Endothelial cell of umbilical vein (primary cell): ENCODE measurements around the gene CSNK1A1. TPM values are rescaled to one million over a fixed set of nuclear protein-coding genes. Genes with fewer than 3 reads are reported as not detected.
"Not testable (repeated sequence)": the region's sequence is repeated elsewhere in the genome, so short reads cannot be mapped to it uniquely, and the experiment has no call there.

Experiments used
- BruUV-seq: library from RNA; stranded (reverse); fragments of 400-500 nt; replicated peaks from 2 replicates; lab custom pipeline; 2021; lab: Mats Ljungman, UMichigan
- CTCF ChIA-PET: fragments of 300-600, 350-600 bp; sonication (Branson Sonifier 250); formaldehyde crosslinking; loops from one replicate; lab custom pipeline; 2021; ENCODE audit warnings: antibody characterized with exemption, inconsistent platforms; lab: Charles Lee
- POLR2A ChIA-PET: fragments of 300-600, 350-600 bp; sonication (Branson Sonifier 250); formaldehyde crosslinking; loops from one replicate; lab custom pipeline; 2021; ENCODE audit warnings: antibody characterized with exemption, inconsistent platforms; lab: Charles Lee
- DNase-seq: peaks from one replicate; pipeline ENCODE4 v3.0.0-alpha.2; 2011; ENCODE audit warnings: low read depth, low spot score
- FAIRE-seq: peaks from 2 replicates; lab custom pipeline; 2011; peaks lifted over from hg19 to GRCh38; lab: Jason Lieb, UNC
- H2AFZ ChIP-seq: 2 replicates; pipeline ENCODE4 v1.6.0; 2012; ENCODE audit warnings: low read depth, low read length, control low read depth, inconsistent platforms
- H3K27ac ChIP-seq: 2 replicates; pipeline ENCODE4 v1.5.1; 2011; ENCODE audit warnings: low read depth, mild to moderate bottlenecking, control low read depth, low read length, moderate library complexity; ENCODE audit not compliant: insufficient read depth
- H3K27me3 ChIP-seq, 2 experiments: 2 replicates each; pipeline versions ENCODE4 v1.6.0 to v1.6.1; 2011; ENCODE audit warnings: low read length in 2 of 2, mixed read lengths in 1 of 2; ENCODE audit not compliant: control insufficient read depth in 2 of 2, insufficient read depth in 2 of 2
- H3K36me3 ChIP-seq, 2 experiments: 2 replicates in 1 of 2; 3 replicates in 1 of 2; pipeline ENCODE4 v1.5.1; 2011; ENCODE audit warnings: low read length in 2 of 2, mild to moderate bottlenecking in 1 of 2, moderate library complexity in 1 of 2; ENCODE audit not compliant: control insufficient read depth in 2 of 2, insufficient read depth in 2 of 2; ENCODE audit errors: extremely low read depth in 1 of 2
- H3K4me1 ChIP-seq: 3 replicates; pipeline ENCODE4 v1.5.1; 2011; ENCODE audit warnings: mild to moderate bottlenecking, low read length; ENCODE audit not compliant: control insufficient read depth, insufficient read depth; ENCODE audit errors: extremely low read depth
- H3K4me2 ChIP-seq: 2 replicates; pipeline ENCODE4 v1.6.1; 2011; ENCODE audit warnings: low read length, control low read depth, mixed read lengths; ENCODE audit not compliant: insufficient read depth
- H3K4me3 ChIP-seq, 3 experiments: fragments of 200-600 bp in 1 of 3; sonication (generic), shearing (Covaris generic) in 1 of 3; replicated peaks in 1 of 3; 2 replicates each; pipeline ENCODE4 v1.5.1; 2011 to 2016; ENCODE audit warnings: control low read depth in 3 of 3, low read length in 3 of 3, mild to moderate bottlenecking in 2 of 3, inconsistent platforms in 1 of 3, low read depth in 1 of 3, moderate library complexity in 1 of 3; ENCODE audit not compliant: insufficient read depth in 1 of 3
- H3K79me2 ChIP-seq: 2 replicates; pipeline ENCODE4 v1.6.0; 2012; ENCODE audit warnings: low read length, inconsistent platforms; ENCODE audit not compliant: control insufficient read depth, insufficient read depth
- H3K9ac ChIP-seq: replicated peaks from 2 replicates; pipeline ENCODE3; 2011; ENCODE audit warnings: low read length, control low read depth; ENCODE audit not compliant: insufficient read depth; ENCODE audit errors: extremely low read depth
- H3K9me1 ChIP-seq: replicated peaks from 3 replicates; pipeline ENCODE4 v1.6.0; 2011; ENCODE audit warnings: mild to moderate bottlenecking, low read length; ENCODE audit not compliant: control insufficient read depth, insufficient read depth; ENCODE audit errors: extremely low read depth
- H3K9me3 ChIP-seq: replicated peaks from 2 replicates; pipeline ENCODE4 v1.5.1; 2012; ENCODE audit warnings: low read length, inconsistent platforms; ENCODE audit not compliant: control insufficient read depth, insufficient read depth
- H4K20me1 ChIP-seq: replicated peaks from 2 replicates; pipeline ENCODE3; 2011; ENCODE audit warnings: mild to moderate bottlenecking, low read length; ENCODE audit not compliant: control insufficient read depth, insufficient read depth; ENCODE audit errors: extremely low read depth
- EZH2 ChIP-seq: IDR thresholded peaks from 2 replicates; pipeline ENCODE4 v1.6.1; 2012; ENCODE audit warnings: borderline replicate concordance, low read depth, mild to moderate bottlenecking, moderate library complexity, low read length, inconsistent platforms; ENCODE audit not compliant: severe bottlenecking
- FOS ChIP-seq: IDR thresholded peaks from 2 replicates; pipeline ENCODE4 v1.6.1; 2011; ENCODE audit warnings: mild to moderate bottlenecking, low read length, moderate library complexity, borderline replicate concordance; ENCODE audit not compliant: insufficient read depth
- GATA2 ChIP-seq: IDR thresholded peaks from 2 replicates; pipeline ENCODE4 v1.7.0; 2011; ENCODE audit warnings: low read depth, mild to moderate bottlenecking, moderate library complexity, mixed read lengths, low read length; ENCODE audit not compliant: insufficient read length, insufficient read depth
- JUN ChIP-seq: IDR thresholded peaks from 2 replicates; pipeline ENCODE4 v1.6.1; 2011; ENCODE audit warnings: borderline replicate concordance, low read depth; ENCODE audit not compliant: insufficient read length, insufficient read depth
- MYC ChIP-seq: IDR thresholded peaks from one replicate; pipeline ENCODE4 v1.6.1; 2011; ENCODE audit warnings: mild to moderate bottlenecking, low read depth, low read length
- POLR2A ChIP-seq: IDR thresholded peaks from 2 replicates; pipeline ENCODE4 v1.6.1; 2012; ENCODE audit warnings: low read depth, mild to moderate bottlenecking, control low read depth, low read length
- POLR2AphosphoS5 ChIP-seq: IDR thresholded peaks from 2 replicates; pipeline ENCODE4 v1.6.1; 2012; ENCODE audit warnings: low read depth, mild to moderate bottlenecking, control low read depth, low read length, moderate library complexity; ENCODE audit not compliant: insufficient read depth
- dilution Hi-C: fragments of 300-500 bp; cut with MboI; formaldehyde crosslinking; loops from one replicate; pipeline ENCODE4 v1.15.0; 2019; ENCODE audit warnings: low sequenced_read_pairs; ENCODE audit not compliant: extremely low pct_ligation_motif_present
- intact Hi-C: fragments of 100-400 bp; cut with micrococcal nuclease; formaldehyde crosslinking; loops from one replicate; pipeline ENCODE4 v1.10.0; 2022
- polyA plus RNA-seq, 4 experiments: library from polyadenylated mRNA; depleted of rRNA in 3 of 4; stranded (reverse) in 3 of 4; unstranded in 1 of 4; fragments of >200 nt; gene quantifications; 2 replicates each; pipeline versions ENCODE4 v1.2.1 to v1.2.3, GENCODE V29; 2011 to 2012; ENCODE audit warnings: missing spikeins in 1 of 4
- total RNA-seq: library from RNA; stranded (reverse); gene quantifications from 2 replicates; pipeline ENCODE4 v1.2.3, GENCODE V29; 2021
- TF ChIP-seq, protein P1 (sequence below): IDR thresholded peaks from 2 replicates; pipeline ENCODE4 v1.6.1; 2011; ENCODE audit not compliant: insufficient read depth, insufficient read length
- TF ChIP-seq, protein P2 (sequence below), 2 donors: IDR thresholded peaks; 1 replicate in 1 of 2; 2 replicates in 1 of 2; pipeline ENCODE4 v1.5.1; 2011; ENCODE audit warnings: low read length in 2 of 2, mild to moderate bottlenecking in 2 of 2, moderate library complexity in 2 of 2, control low read depth in 1 of 2, inconsistent platforms in 1 of 2, low read depth in 1 of 2; ENCODE audit not compliant: insufficient read depth in 1 of 2; ENCODE audit errors: extremely low read depth in 1 of 2

CSNK1A1 gene
- total and polyA plus RNA-seq, 2 donors (not counting 3 experiments of a cell fraction or from before 2014, with no cell fraction given) = 74.1 to 253 TPM

DNA sequence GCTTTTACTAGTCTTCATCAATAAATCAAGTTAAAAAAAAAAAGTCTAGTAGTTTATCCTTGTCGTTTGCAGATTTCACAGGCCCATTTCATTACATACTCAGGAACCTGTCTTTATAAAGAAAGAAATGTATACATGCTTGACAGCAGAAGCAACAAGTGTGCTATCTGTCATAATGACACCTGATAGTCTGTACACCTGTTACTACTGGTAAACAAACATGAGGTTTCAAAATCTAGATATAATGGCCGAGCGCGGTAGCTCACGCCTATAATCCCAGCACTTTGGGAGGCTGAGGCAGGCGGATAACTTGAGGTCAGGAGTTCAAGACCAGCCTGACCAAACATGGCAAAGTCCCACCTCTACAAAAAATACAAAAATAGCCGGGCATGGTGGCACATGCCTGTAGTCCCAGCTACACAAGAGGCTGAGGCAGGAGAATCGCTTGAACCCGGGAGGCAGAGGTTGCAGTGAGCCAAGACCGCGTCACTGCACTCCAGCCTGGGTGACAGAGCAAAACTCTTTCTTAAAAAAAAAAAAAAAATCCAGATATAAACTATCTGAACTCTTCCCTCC is 37.8 kb downstream of the CSNK1A1 start:
- dilution Hi-C loops, H3K4me2 ChIP-seq, H3K9me3 ChIP-seq, DNase-seq, intact Hi-C loops, H3K27me3 ChIP-seq, BruUV-seq, H3K9me1 ChIP-seq, H3K4me3 ChIP-seq, H3K27ac ChIP-seq, H4K20me1 ChIP-seq, H3K4me1 ChIP-seq, FAIRE-seq, H2AFZ ChIP-seq, H3K9ac ChIP-seq: not testable (repeated sequence)
- POLR2A ChIA-PET = interaction anchor here (1.0 kb wide), 1 partner anchor 40 kb away, joined by 5 read pairs; no protein-coding TSS in a partner anchor
- Histone ChIP-seq H3K36me3 (peaks cover 20 to 29% of the 10 kb centered on the region in 2 experiments), H3K79me2 (peaks cover 80% of the 10 kb centered on the region)
- CTCF ChIA-PET = interaction anchor here (1.1 to 1.3 kb wide), 3 partner anchors 9 to 105 kb away, joined by 3 to 4 read pairs (median 4); no protein-coding TSS in a partner anchor

- Histone ChIP-seq H3K9me3 (no peaks in the 10 kb centered on the region), H3K4me2 (no peak overlapping the region), H3K4me1 (no peaks in the 10 kb centered on the region), H3K9me1 (no peaks in the 10 kb centered on the region), H4K20me1 (no peaks in the 10 kb centered on the region), H3K27me3 (no peaks in the 10 kb centered on the region), H3K4me3 (no peak overlapping the region), H3K79me2 (peaks cover 56% of the 10 kb centered on the region), H3K36me3 (peaks cover 26 to 50% of the 10 kb centered on the region in 2 experiments), H3K9ac (no peak overlapping the region), H2AFZ (no peak overlapping the region), H3K27ac (no peak overlapping the region)
- ChIA-PET CTCF (interaction anchor here (2.0 kb wide), 1 partner anchor 55 kb away, joined by 8 read pairs; no protein-coding TSS in a partner anchor), POLR2A (no interaction called here)
- DNase-seq (no peak), FAIRE-seq (no peak)
- intact Hi-C loops (no loop called here), dilution Hi-C loops (no loop called here)
- BruUV-seq = no TSS peak
- TF ChIP-seq JUN (no peak), GATA2 (no peak), POLR2AphosphoS5 (no peak), POLR2A (no peak), FOS (no peak), EZH2 (no peak), MYC (no peak)
- TF ChIP-seq, protein P1, sequence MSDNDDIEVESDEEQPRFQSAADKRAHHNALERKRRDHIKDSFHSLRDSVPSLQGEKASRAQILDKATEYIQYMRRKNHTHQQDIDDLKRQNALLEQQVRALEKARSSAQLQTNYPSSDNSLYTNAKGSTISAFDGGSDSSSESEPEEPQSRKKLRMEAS = no peak
- TF ChIP-seq, protein P2, sequence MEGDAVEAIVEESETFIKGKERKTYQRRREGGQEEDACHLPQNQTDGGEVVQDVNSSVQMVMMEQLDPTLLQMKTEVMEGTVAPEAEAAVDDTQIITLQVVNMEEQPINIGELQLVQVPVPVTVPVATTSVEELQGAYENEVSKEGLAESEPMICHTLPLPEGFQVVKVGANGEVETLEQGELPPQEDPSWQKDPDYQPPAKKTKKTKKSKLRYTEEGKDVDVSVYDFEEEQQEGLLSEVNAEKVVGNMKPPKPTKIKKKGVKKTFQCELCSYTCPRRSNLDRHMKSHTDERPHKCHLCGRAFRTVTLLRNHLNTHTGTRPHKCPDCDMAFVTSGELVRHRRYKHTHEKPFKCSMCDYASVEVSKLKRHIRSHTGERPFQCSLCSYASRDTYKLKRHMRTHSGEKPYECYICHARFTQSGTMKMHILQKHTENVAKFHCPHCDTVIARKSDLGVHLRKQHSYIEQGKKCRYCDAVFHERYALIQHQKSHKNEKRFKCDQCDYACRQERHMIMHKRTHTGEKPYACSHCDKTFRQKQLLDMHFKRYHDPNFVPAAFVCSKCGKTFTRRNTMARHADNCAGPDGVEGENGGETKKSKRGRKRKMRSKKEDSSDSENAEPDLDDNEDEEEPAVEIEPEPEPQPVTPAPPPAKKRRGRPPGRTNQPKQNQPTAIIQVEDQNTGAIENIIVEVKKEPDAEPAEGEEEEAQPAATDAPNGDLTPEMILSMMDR (IDR thresholded peaks at IDR 0.05; ENCODE audit: extremely low read depth in 1 of 2, insufficient read depth in 1 of 2, low read depth in 1 of 2, low read length in 2 of 2) = no peak
These were observed 41.1 kb downstream of the CSNK1A1 start for GRCh38 chr5:149510136-149510535.
